ENCODE measurements around the gene FMNL3.

DNA sequence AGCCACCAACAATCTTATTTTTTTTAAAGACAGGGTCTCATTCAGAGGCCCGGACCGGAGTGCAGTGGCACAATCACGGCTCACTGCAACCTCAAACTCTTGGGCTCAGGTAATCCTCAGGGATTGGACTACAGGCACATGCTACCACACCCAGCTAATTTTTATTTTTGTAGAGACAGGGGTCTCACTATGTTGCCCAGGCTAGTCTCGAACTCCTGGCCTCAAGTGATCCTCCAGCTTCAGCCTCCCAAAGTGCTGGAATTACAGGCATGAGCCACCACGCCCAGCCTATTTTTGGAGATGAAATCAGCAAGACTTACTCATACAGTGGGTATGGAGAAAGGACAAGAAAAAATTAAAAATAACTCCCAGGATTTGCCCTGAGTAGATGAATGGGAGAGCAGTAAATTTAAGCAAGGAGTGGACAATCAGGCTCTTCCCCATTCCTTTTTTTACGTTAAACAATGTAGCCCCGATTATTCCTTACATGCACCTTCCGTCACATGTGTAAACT lies 13.2 kb downstream of the FMNL3 start:
- TF ChIP-seq, protein P1, sequence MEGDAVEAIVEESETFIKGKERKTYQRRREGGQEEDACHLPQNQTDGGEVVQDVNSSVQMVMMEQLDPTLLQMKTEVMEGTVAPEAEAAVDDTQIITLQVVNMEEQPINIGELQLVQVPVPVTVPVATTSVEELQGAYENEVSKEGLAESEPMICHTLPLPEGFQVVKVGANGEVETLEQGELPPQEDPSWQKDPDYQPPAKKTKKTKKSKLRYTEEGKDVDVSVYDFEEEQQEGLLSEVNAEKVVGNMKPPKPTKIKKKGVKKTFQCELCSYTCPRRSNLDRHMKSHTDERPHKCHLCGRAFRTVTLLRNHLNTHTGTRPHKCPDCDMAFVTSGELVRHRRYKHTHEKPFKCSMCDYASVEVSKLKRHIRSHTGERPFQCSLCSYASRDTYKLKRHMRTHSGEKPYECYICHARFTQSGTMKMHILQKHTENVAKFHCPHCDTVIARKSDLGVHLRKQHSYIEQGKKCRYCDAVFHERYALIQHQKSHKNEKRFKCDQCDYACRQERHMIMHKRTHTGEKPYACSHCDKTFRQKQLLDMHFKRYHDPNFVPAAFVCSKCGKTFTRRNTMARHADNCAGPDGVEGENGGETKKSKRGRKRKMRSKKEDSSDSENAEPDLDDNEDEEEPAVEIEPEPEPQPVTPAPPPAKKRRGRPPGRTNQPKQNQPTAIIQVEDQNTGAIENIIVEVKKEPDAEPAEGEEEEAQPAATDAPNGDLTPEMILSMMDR (IDR thresholded peaks at IDR 0.05; ENCODE audit: low read length), result no peak
- TF ChIP-seq EZH2 (optimal IDR thresholded peaks at IDR 0.05; ENCODE audit: low read depth, low read length), result no peak

All from MM.1S (cell line).